HG03378 (cell line): ENCODE results near the gene GRIA3.
"Not testable (repeated sequence)": the region's sequence is repeated elsewhere in the genome, so short reads cannot be mapped to it uniquely, and the experiment has no call there.

Experiments used
- ATAC-seq: cut with Tn5 transposase; IDR thresholded peaks from one replicate; pipeline ENCODE4 v1.9.1; 2021; ENCODE audit warnings: mild to moderate bottlenecking, moderate library complexity; ENCODE audit not compliant: unreplicated experiment

Gene GRIA3

GRCh38 chrX:123518791-123519190, 334.7 kb downstream of the GRIA3 start:
- no peak for ATAC-seq

- no peak for ATAC-seq
These were observed 341.1 kb downstream of the GRIA3 start for GRCh38 chrX:123525123-123525725.

GRCh38 chrX:123530726-123531125, 346.6 kb downstream of the GRIA3 start:
- not testable (repeated sequence) for ATAC-seq
